NCI-H187 treated with DMSO at 0.1 percent for 48 hours (cell line): Measurements from ENCODE around the gene NCMAP.
A peak's percentile ranks its signal among the peaks of the same experiment; 100 is the strongest.
"Not testable (repeated sequence)": the region's sequence is repeated elsewhere in the genome, so short reads cannot be mapped to it uniquely, and the experiment has no call there.

Experiments used
- DNase-seq: peaks from one replicate; lab custom pipeline; 2025; lab: John Stamatoyannopoulos, UW

Gene NCMAP, protein sequence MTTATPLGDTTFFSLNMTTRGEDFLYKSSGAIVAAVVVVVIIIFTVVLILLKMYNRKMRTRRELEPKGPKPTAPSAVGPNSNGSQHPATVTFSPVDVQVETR

DNA sequence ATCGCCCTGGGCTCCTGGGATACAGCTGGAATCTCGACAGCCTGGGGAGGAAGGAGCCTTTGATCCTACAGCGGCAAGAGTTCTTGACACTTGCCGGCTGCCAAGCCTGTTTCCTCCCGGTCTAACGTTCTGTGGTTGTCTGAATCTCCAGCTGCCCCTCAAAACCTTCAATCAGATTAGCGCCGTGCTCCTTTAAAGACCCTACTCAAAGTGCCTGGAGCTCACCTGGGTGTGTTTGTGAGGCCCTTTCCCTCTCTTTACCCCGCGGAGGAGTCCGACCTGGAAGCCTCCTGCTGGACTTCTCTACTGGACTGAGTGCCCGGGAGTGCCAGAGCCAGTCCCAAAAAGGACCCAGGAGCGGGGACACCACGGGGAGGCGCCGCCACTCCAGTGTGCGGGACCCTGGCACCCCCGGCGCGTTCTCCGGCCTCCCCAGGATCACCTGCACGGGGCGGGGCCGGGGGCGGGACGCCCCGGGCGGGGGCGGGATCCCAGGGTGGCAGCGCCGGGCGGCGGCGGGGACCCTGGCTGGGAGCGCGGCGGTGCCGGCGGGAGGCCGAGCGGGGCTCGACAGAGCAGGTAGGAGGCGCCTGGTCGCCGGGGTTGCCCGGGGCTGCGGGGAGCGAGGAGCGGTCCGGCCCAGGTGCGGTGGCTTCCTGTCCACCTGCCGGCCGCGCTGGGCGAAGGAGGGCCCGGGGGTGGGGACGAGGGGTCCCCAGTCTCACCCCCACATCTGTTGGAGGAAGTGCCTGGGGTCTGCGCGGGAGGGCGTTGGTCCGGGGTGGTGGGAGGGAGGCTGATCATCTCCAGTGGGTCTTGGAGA lies at the start of gene NCMAP:
Gene NCMAP (plus strand): TSS at position 497 of the 823 bp plus-strand sequence. CDS start 39,344 bp downstream, outside the sequence.
- no peak for DNase-seq

DNA sequence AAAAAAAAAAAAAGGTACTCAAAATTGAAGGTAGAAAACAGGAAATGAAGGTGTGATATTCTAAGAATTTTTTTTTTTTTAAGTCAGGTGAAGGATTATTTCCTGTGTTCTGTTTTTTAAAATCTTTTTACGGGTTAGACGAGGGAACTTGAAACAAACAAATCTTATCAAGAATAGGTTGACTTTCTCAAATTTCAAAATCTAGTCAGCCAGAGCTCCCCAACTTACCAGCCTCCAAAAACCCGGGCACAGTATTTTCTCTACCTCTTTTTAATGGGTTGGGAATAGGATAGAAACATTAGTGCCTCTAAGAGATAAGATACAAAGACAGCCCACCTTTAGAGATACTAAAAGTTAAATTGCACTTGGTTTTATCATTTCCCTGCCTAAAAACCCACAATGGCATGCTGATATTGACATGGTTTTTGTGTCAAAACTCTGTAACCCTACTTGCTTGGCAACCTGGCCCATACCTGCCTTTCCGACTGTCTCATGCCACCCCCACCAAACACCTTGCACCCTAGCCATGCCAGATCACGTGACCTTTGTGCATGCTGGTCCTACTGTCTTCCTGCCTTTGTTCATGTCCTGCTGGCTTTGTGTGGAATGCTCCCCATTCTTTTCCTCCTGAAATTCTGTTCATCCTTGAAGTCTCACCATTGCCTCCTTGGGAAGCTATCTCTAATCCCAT lies 49.1 kb upstream of the NCMAP start:
- DNase-seq = no peak

DNA sequence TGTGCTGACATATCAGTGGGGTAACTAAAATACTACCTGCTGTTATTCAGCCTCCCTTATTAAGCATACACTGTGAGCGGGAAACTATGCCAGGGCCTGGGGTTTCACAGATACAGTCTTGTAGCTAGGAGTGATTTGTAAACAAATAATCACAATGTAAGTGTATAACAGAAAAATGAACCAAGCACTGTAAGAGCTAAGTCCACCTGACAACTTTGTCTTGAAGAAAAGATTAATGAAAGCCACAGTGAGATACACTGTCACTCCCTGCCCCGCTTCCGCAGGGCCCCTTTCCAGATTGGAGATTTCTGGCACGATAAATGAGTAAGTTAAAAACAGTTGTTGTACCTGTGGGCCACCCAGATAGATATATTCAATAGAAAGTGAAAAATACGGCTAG lies 48.5 kb upstream of the NCMAP start:
- DNase-seq = no peak

DNA sequence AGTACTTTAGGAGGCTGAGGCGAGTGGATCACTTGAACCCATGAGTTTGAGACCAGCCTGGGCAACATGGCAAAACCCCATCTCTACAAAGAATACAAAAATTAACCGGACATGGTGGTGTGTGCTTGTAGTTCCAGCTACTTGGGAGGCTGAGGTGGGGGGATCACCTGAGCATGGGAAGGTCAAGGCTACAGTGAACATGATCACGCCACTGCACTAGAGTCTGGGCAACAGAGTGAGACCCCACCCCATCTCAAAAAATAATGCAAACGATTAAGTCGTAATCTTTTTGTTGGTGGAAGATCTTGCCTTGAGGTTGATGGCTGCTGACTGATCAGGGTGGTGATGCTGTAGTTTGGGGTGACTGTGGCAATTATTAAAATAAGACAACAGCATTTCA lies 47.0 kb upstream of the NCMAP start:
- DNase-seq = no peak

DNA sequence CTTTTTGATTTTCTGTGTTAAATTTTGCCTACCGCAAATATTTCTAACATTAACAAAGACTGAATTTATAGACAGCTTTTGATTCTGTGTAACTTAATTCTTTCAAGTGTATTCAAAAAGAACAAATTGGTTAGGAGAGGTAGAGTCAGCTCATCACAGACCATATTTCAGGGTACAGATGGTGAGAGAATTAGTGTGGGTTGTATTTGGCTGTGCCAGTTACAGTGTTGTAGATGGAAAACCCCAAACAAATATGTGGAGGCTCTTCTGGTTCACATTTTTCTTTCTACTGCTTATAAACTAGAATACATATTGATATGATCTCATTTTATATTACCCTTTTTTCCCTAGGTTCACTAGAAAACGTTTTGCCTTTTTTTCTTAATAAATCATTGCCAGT lies 42.2 kb upstream of the NCMAP start:
- no peak for DNase-seq

DNA sequence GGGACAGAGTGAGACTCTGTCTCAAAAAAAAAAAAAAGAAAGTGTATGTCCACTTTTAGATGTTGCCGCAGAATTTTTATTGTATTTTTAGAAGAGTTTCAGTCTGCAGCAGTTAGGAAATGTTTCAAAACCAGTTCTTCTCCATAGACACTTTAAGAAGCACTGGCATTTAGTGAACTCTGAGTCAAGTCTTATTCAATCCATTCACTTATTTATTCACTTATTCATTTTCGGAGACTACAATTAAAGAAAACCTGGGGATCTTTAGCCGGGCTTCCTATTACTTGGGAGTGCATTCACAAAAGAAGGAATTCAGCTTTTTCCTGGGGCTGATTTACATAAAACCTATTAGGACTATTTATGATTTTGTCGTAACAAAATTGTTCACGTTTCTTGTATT lies 40.9 kb upstream of the NCMAP start:
- no peak for DNase-seq

DNA sequence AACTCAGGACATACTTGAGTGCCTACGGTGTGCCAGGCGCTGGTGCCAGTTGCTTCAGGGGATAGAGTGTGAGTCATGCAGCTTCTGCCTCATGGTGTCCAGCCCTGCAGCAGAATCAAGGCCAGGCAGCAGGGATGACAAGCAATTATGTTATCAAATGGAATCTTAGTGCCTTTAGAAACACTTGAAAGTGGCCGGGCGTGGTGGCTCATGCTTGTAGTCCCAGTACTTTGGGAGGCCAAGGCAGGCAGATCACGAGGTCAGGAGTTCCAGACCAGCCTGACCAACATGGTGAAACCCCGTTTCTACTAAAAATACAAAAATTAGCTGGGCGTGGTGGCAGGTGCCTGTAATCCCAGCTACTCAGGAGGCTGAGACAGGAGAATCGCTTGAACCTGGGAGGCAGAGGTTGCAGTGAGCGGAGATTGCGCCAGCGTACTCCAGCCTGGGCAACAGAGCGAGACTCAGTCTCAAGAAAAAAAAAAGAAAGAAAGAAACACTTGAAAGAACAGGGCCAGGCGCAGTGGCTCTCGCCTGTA lies 40.1 kb upstream of the NCMAP start:
- DNase-seq = not testable (repeated sequence)

DNA sequence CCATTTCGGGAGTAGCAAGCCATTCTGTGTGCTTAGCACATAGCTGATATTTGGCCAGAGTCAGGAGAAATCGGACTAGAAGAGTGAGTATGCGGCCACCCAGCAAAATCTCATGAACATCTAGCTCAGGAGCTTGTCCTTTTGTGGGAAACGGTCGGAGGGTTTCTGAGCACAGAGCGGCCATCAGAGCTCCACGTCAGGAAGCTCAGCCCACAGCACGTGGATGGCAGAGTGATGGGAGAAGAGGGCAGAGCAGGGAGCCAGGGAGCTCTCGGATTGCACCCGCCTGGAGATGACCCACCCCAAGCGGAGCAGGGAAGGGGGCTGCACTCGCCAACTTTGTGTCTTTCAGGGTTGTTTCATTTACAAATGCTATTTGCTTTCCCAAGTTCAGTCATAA lies 39.4 kb upstream of the NCMAP start:
- DNase-seq = no peak

DNA sequence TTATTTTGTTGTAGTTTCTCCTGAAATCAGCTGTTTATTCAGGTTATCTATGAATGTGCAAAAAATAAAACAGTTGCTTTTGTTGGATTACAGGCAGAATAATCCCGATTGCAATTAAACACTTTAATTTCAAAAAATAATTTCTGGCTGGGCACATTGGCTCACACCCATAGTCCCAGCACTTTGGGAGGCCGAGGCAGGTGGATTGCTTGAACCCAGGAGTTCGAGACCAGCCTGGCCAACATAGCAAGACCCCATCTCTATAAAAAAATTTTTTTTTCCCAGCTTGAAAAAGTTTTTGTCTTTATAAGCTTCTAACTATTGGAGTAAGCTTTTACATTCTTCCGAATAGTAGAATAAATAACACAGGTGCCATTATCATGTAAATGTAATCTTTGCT lies 38.0 kb upstream of the NCMAP start:
- no peak for DNase-seq

DNA sequence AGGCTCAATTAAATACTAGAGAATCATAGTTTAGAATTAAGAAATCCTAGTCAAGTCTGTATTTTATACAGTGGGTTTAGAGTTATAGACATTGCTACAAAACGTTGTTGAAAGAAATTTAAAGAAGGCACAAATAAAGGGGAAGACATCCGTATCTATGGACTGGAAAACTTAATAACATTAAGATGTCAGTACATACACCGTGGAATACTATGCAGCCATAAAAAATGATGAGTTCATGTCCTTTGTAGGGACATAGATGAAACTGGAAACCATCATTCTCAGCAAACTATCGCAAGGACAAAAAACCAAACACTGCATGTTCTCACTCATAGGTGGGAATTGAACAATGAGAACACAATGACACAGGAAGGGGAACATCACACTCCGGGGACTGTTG lies 35.6 kb upstream of the NCMAP start:
- not testable (repeated sequence) for DNase-seq

DNA sequence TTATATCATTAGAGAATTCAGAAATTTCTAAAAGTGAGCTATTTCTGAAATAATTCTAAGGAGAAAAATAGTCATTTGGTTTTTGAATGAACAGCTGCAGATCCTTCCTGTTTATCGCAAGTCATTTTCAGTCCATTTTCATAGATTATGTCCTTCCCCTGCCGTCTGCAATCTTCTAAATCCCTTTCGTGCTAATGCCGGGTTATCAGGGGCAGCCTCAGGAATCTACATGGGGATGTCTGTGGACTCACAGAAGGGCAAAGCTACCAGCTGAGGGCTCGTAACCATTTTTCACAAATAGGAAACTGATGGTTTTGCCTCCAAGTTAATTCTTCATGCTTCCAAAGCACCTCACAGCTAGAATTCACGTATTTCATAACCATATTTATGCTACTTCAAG lies 30.3 kb upstream of the NCMAP start:
- no peak for DNase-seq

DNA sequence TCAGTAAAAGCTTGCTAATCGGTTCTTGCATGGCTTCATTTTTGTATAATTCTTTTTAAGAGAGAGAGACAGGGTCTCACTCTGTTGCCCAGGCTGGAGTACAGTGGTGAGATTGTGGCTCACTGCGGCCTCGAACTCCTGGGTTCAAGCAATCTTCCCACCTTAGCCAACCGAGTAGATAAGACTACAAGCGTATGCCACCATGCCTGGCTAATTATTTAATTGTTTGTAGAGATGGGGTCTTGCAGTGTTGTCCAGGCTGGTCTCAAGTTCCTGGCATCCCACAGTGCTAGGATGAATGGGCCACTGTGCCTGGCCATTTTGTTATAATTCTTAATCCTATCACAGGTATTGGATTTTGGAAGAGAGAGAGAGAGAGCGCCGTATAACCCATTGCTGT lies 29.8 kb upstream of the NCMAP start:
- DNase-seq = no peak

DNA sequence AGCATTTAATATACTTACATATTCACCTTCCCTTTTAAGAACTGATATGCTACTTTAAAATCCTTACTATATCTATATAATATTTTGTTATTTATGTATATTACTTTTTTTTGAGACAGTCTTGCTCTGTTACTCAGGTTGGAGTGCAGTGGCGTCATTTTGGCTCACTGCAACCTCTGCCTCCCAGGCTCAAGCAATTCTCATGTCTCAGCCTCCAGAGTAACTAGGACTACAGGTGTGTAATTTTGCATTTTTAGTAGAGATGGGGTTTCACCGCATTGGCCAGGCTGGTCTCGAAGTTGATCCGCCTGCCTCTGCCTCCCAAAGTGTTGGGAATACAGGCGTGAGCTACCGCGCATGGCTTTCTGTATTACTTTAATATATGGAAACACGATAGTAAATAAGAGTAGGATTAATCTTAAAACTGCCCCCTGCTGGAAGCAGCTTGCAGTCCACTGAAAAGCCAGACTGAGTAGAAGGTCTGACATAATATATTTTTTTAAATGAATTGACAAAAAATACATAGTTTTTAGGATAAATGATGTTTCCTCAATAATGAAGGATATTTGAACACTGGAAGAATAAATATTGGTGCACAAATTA lies 28.8 kb upstream of the NCMAP start:
- no peak for DNase-seq

DNA sequence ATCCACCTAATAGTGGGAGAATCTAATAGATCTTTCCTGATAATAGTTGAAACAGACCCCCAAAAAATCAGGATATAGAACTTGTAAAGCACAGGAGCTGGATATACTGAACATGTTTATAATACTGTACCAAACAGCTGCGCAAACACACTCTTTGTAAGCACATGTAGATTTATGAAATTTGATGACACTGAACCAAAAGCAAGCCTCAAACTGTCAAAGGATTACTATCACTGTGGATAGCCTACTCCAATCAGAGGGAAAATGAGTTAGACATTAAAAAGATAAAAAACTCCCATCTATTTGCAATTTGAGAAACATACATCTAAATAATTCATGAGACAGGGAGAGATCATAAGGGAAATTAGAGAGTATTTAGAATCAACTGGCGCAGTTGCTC lies 27.1 kb upstream of the NCMAP start:
- peak; percentile 31 for DNase-seq

DNA sequence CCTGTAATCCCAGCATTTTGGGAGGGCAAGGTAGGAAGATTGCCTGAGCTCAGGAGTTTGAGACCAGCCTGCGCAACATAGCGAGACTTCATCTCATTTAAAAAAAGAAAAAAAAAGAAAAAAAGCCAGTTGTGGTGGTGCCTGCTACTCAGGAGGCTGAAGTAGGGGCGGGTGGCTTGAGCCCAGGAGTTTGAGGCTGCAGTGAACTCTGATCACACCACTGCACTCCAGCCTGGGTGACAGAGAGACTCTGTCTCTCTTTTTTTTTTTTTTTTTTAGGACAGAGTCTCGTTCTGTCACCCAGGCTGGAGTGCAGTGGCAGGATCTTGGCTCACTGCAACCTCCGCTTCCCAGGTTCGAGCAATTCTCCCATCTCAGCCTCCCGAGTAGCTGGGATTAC lies 26.6 kb upstream of the NCMAP start:
- not testable (repeated sequence) for DNase-seq

DNA sequence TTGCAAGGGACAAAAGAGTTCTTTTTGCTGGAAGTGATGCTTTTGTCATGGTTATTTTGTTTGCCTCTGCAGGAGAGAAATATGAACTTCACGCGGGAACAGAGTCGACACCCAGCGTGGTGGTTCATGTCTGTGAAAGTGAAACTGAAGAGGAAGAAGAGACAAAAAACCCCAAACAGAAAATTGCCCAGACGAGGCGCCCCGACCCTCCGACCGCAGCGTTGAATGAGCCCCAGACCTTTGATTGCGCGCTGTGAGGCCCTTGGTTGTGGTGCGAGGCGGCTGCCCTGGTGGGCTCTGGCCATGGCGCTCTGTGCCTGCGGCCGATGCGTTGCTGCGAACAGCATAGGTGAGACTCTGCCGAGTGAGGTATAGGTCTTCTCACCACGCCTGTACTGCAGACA lies 20.9 kb upstream of the NCMAP start:
- no peak for DNase-seq

DNA sequence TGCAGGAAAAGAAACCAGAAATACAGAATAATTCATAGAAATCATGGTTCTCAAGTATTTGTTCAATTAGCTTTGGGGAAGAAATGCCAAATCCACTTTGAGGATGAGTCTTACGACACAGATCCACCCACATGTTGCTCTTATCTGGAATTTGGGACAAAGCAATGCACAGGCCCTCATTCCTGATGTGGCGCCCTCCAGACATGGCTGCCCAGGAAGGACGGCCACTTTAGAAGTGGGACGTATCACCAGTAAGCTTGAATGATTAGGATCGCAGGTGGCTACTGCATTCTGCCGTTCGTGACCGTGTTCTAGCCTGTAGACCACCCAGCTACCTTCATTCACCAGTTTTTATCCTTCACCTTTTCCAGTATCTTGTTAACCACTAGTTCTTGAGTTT lies 20.1 kb upstream of the NCMAP start:
- DNase-seq = no peak

DNA sequence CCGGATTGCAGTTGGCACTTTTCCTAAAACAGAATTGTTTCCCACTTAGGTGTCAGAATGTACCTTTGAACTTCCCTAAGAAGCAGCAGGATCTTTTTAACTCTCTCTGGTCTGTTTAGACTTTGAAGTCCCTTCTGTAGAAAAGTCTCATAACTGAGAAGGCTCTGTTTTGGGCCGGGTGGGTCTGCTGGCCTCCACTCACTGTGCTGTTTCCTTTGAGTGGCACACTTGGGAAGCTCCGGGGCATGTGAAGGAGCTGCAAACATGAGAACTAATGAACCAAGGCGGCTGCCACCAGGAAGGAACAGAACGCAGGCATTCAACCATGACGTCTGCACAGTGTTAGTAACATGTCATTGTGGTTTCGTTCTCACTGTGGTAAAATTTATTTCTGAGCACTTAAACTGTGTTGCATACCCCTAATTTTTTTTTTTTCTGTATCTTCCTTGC lies 19.5 kb upstream of the NCMAP start:
- peak; percentile 61 for DNase-seq

DNA sequence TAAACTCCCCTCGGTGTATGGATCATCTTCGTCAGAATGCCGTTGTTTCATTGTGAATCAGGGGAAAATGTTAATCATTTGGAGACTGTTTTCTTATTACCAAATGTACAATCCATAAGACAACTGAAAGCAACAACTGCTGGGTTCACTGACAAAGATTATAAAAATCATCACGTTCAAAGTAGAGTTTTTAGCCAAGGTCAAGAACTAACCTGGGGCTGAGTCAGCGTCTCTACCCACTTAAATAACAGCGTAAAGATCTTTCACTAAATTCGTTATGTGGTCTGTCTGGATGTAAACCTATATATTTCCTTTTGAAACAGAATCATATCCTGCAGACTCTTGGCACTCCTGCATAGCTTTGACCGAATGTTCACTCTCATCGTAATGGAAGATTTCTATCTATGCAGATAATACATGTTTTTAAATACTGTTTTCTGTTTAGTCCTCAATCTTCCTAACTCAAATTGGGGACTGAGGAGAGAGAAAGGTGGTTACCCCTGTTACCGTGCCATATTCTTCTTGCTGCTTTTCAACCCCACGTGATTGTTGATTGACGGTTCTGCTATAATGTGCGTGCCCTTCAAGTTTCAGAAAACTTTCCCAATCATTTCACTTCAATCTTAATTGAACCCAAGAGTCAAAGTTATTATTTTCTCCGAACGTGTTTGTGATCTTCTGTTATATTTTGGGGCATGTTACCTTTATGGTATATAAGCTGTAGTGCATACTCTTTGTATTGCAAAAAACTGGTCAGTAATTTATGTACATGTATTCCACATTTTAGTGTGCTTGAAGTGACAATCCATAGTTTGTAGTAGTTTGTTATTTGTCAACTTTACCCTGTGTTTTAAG lies 15.6 kb upstream of the NCMAP start:
- DNase-seq = no peak

DNA sequence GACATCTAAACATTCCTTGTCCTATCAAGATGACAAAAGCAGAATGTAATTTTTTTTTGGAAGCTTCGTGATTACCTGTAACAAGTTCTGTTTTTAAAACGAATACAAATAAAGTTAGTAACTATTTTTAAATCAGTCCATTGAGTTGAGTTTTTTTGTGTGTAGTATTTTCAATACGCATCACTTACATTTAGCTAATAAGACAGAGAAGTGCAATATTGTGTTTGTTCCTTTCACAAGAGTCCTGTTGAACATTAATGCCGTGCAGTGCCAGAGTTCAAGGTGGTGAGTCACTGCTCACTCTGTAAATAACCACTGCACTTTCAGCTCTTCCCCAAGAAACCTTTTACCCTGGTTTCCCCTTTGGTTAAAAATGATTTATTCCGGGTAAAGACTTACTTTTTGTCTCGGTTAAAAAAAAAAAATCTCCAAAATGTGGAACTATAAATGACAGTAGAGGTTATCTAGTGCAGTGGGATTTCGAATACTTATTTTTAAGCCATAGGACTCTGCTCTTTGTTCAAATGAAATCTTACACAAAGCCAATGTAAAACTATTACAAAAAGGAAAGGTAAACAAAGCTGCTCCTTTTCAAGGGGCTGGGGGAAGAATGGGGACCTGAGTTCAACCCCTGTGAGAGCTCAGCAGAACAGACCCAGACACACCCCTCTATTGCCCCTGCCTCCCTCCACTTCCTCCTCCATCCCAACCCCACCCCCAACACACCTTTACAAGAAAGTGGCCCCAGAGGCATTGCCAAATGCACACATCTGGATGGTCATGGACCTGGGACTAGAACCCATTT lies 14.8 kb upstream of the NCMAP start:
- no peak for DNase-seq
